ENCODE results near the gene EXOC3L4.

EXOC3L4 gene

DNA sequence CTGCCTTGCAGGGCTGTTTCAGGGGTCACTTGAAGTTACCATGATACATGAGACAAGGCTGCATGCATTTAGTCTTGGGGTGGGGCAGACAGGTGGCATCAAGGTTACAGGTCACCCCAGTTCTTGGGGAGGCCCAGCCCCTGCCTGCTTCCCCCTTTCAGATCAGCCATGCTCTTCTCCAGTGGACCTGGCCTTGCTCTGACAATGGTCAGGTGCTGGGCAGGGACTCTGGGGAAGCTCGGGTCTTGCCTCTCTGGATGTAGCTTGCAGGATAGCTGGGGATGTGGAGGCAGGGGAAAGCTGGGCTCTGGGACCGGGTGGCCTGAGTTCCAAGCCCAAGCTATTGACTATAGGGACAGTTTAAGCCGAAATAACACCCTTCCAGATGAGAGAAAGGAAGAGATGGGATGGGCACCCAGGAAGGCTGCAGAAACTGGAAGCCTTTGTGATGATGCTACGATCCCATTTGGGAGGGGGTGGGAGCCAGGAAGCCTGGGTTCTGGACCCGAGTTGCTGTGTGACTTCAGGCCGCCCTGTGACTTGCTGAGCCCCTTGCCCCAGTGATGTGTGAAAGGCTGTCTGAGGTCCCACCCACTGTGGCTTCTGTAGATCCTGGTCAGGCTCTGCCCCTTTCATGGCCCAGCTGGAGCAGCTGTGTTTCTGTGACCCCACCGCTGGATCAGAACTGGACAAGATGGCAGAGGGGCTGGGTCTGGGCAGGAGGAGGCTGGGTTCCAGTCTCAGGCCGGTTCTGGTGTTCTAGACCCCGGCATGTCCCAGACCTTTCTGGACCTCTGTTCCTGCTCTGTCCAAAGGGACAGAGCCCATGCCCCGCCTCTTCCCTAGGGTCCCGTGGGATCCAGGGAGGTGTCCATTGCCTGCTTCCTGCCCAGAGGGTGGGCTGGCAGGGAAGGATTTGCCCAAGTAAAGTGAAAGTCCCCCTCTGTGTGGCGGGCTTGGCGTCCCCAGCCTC lies 30.9 kb downstream of the EXOC3L4 start:
- TF ChIP-seq, protein P1, sequence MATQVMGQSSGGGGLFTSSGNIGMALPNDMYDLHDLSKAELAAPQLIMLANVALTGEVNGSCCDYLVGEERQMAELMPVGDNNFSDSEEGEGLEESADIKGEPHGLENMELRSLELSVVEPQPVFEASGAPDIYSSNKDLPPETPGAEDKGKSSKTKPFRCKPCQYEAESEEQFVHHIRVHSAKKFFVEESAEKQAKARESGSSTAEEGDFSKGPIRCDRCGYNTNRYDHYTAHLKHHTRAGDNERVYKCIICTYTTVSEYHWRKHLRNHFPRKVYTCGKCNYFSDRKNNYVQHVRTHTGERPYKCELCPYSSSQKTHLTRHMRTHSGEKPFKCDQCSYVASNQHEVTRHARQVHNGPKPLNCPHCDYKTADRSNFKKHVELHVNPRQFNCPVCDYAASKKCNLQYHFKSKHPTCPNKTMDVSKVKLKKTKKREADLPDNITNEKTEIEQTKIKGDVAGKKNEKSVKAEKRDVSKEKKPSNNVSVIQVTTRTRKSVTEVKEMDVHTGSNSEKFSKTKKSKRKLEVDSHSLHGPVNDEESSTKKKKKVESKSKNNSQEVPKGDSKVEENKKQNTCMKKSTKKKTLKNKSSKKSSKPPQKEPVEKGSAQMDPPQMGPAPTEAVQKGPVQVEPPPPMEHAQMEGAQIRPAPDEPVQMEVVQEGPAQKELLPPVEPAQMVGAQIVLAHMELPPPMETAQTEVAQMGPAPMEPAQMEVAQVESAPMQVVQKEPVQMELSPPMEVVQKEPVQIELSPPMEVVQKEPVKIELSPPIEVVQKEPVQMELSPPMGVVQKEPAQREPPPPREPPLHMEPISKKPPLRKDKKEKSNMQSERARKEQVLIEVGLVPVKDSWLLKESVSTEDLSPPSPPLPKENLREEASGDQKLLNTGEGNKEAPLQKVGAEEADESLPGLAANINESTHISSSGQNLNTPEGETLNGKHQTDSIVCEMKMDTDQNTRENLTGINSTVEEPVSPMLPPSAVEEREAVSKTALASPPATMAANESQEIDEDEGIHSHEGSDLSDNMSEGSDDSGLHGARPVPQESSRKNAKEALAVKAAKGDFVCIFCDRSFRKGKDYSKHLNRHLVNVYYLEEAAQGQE (IDR thresholded peaks at IDR 0.05; ENCODE audit: insufficient read depth in 1 of 2, low read depth in 2 of 2, low read length in 2 of 2) = no peak
- TF ChIP-seq SIN3A (IDR thresholded peaks at IDR 0.05; ENCODE audit: borderline replicate concordance, insufficient read depth, low read length) (no peak), TAF1 (IDR thresholded peaks at IDR 0.05; ENCODE audit: borderline replicate concordance, insufficient read depth, low read length) (no peak), FOXP2 (optimal IDR thresholded peaks at IDR 0.05; ENCODE audit: borderline replicate concordance, extremely low read depth, extremely low read length, insufficient read depth) (no peak), POLR2AphosphoS5 (IDR thresholded peaks at IDR 0.05; ENCODE audit: low read depth, low read length) (no peak)

DNA sequence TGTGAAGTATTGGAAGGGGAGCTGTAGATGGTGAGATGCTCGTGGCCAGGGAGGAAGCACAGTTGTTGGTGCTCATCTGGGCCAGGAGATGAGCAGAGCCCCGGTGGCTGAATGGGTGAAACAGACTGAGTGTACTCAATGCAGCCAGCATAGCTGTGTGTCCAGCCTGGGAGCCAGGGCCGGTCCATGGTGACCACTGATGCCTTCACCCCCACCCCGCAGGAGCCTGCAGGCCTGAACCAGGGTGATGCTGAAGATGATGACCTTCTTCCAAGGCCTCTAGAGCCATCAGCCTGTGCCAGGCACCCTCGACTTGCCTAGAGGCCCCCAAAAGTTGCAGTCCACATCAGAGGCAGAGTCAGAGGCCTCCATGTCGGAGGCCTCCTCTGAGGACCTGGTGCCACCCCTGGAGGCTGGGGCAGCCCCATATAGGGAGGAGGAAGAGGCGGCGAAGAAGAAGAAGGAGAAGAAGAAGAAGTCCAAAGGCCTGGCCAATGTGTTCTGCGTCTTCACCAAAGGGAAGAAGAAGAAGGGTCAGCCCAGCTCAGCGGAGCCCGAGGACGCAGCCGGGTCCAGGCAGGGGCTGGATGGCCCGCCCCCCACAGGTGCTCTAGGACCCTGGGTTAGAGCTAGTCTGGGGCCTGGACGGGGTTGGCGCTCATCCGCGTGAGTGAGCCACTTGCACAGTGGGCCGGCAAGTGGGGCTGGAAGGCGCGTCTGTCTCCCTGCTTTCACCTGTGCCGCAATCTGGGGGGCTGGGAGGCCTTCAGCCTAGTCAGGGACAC lies 31.8 kb downstream of the EXOC3L4 start:
- TF ChIP-seq POLR2AphosphoS5 (IDR thresholded peaks at IDR 0.05; ENCODE audit: low read depth, low read length) = no peak
- TF ChIP-seq SIN3A (IDR thresholded peaks at IDR 0.05; ENCODE audit: borderline replicate concordance, insufficient read depth, low read length) = no peak
- TF ChIP-seq, protein P1 (IDR thresholded peaks at IDR 0.05; ENCODE audit: insufficient read depth in 1 of 2, low read depth in 2 of 2, low read length in 2 of 2) = no peak
- no peak for TF ChIP-seq TAF1 (IDR thresholded peaks at IDR 0.05; ENCODE audit: borderline replicate concordance, insufficient read depth, low read length)
- TF ChIP-seq FOXP2 (optimal IDR thresholded peaks at IDR 0.05; ENCODE audit: borderline replicate concordance, extremely low read depth, extremely low read length, insufficient read depth) = no peak

DNA sequence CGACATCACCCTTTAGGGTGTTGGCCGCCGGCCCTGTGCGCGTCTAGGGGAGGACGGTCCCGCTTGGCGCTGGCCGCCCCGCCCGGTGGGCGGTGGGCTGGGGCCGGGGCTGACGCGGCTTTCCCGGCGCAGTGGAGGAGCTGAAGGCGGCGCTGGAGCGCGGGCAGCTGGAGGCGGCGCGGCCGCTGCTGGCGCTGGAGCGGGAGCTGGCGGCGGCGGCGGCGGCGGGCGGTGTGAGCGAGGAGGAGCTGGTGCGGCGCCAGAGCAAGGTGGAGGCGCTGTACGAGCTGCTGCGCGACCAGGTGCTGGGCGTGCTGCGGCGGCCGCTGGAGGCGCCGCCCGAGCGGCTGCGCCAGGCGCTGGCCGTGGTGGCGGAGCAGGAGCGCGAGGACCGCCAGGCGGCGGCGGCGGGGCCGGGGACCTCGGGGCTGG lies 32.4 kb downstream of the EXOC3L4 start:
- TF ChIP-seq POLR2AphosphoS5 (IDR thresholded peaks at IDR 0.05; ENCODE audit: low read depth, low read length) (no peak), SIN3A (IDR thresholded peaks at IDR 0.05; ENCODE audit: borderline replicate concordance, insufficient read depth, low read length) (no peak), TAF1 (IDR thresholded peaks at IDR 0.05; ENCODE audit: borderline replicate concordance, insufficient read depth, low read length) (no peak), FOXP2 (optimal IDR thresholded peaks at IDR 0.05; ENCODE audit: borderline replicate concordance, extremely low read depth, extremely low read length, insufficient read depth) (no peak)
- TF ChIP-seq, protein P1 (IDR thresholded peaks at IDR 0.05; ENCODE audit: insufficient read depth in 1 of 2, low read depth in 2 of 2, low read length in 2 of 2) = no peak

DNA sequence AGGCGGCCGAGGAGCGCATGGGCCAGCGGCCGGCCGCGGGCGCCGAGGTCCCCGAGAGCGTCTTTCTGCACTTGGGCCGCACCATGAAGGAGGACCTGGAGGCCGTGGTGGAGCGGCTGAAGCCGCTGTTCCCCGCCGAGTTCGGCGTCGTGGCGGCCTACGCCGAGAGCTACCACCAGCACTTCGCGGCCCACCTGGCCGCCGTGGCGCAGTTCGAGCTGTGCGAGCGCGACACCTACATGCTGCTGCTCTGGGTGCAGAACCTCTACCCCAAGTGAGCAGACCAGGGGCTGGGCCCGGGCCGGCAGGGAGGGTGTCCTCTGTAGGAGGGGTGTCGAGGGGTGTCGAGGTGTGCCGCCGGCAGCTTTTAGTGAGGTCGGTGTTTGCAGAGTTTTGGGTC lies 32.8 kb downstream of the EXOC3L4 start:
- TF ChIP-seq POLR2AphosphoS5 (IDR thresholded peaks at IDR 0.05; ENCODE audit: low read depth, low read length) (no peak), TAF1 (IDR thresholded peaks at IDR 0.05; ENCODE audit: borderline replicate concordance, insufficient read depth, low read length) (no peak), FOXP2 (optimal IDR thresholded peaks at IDR 0.05; ENCODE audit: borderline replicate concordance, extremely low read depth, extremely low read length, insufficient read depth) (no peak), SIN3A (IDR thresholded peaks at IDR 0.05; ENCODE audit: borderline replicate concordance, insufficient read depth, low read length) (no peak)
- TF ChIP-seq, protein P1 (IDR thresholded peaks at IDR 0.05; ENCODE audit: insufficient read depth in 1 of 2, low read depth in 2 of 2, low read length in 2 of 2) = no peak
